ENCODE data around the gene MAST4.

GRCh38 chr5:67063791-67064190 is 467.6 kb downstream of the MAST4 start:
- TF ChIP-seq CTCF (conservative IDR thresholded peaks at IDR 0.05; ENCODE audit: low read length) (no peak), EZH2phosphoT487 (IDR thresholded peaks at IDR 0.05; ENCODE audit: borderline replicate concordance, low read depth, low read length) (no peak)
